Mucosa of stomach (tissue), 1 donor: ENCODE measurements around the gene RFX3.
A peak's percentile ranks its signal among the peaks of the same experiment; 100 is the strongest.

Experiments
- H3K27me3 ChIP-seq: one replicate; pipeline ENCODE4 v1.7.0; 2013; ENCODE audit warnings: mild to moderate bottlenecking, low read length; ENCODE audit not compliant: control insufficient read depth, insufficient read depth
- H3K36me3 ChIP-seq: one replicate; pipeline ENCODE4 v1.7.0; 2013; ENCODE audit warnings: low read length; ENCODE audit not compliant: control insufficient read depth, insufficient read depth
- H3K4me1 ChIP-seq: one replicate; pipeline ENCODE4 v1.7.0; 2013; ENCODE audit warnings: mild to moderate bottlenecking, low read length; ENCODE audit not compliant: control insufficient read depth, insufficient read depth
- H3K4me3 ChIP-seq: one replicate; pipeline ENCODE4 v1.7.0; 2013; ENCODE audit warnings: low read length
- H3K9ac ChIP-seq: one replicate; pipeline ENCODE4 v1.7.0; 2013; ENCODE audit warnings: mild to moderate bottlenecking, low read length, moderate library complexity
- H3K9me3 ChIP-seq: one replicate; pipeline ENCODE4 v1.7.0; 2013; ENCODE audit warnings: mild to moderate bottlenecking, low read length, moderate library complexity; ENCODE audit not compliant: control insufficient read depth
- donor health status: Pancreatic carcinoma.

RFX3 gene

DNA sequence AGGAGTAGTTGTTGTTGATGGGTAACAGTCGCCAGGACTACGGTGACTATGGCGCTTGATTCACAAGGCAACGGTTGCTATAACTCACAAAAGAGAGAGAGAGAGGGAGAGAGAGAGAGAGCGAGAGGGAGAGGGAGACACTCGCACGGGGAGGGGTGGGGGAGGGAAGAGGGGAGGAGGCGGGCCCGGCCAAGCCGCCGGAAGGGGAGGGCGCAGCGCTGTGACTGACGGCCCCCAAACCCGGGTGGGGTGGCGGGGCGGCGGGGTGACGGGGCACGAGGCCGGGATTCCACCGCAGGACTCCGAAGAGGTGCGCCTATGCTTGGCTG is at the start of gene RFX3:
Gene RFX3 (minus strand): TSS at position 166 of the 329 bp plus-strand sequence. CDS start 130,413 bp downstream, outside the sequence.
- Histone ChIP-seq H3K9ac (peak within 1 kb of the TSS; percentile 100), H3K9me3 (no peaks in the 10 kb centered on the region), H3K4me3 (peak within 1 kb of the TSS; percentile 52), H3K36me3 (no peaks in the 10 kb centered on the region), H3K27me3 (no peaks in the 10 kb centered on the region), H3K4me1 (no peaks in the 10 kb centered on the region)

DNA sequence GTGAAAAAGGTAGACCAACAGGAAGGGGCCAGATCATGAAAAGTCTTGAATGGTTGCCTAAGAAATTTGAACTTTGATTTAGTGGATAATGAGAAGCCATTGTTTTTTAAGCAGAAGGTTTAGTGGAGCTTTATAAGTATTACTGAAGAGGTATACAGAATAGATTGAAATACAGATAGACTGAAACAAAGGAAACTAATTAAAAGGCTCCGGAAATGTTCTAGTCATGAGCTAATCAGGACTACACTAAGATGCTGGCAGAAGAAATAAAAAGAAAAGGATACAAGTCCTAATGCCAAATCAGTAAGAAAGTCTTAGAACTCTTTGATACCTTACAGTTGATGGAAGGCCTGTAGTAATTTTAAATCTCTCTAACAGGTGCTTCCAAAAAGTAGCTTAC is 45.7 kb upstream of the RFX3 start:
- Histone ChIP-seq H3K9me3 (no peaks in the 10 kb centered on the region), H3K36me3 (no peaks in the 10 kb centered on the region), H3K27me3 (no peaks in the 10 kb centered on the region), H3K4me1 (peaks cover 5% of the 10 kb centered on the region), H3K9ac (no peak overlapping the region), H3K4me3 (no peak overlapping the region)

GRCh38 chr9:3569529-3569928 is 43.7 kb upstream of the RFX3 start:
- H3K9me3 ChIP-seq = no peaks in the 10 kb centered on the region
- no peaks in the 10 kb centered on the region for H3K36me3 ChIP-seq
- H3K4me1 ChIP-seq = peaks cover 5% of the 10 kb centered on the region
- no peak overlapping the region for H3K9ac ChIP-seq
- no peaks in the 10 kb centered on the region for H3K27me3 ChIP-seq
- H3K4me3 ChIP-seq = no peak overlapping the region

GRCh38 chr9:3567988-3568387 is 42.2 kb upstream of the RFX3 start:
- H3K9ac ChIP-seq = no peak overlapping the region
- H3K27me3 ChIP-seq = no peaks in the 10 kb centered on the region
- no peaks in the 10 kb centered on the region for H3K9me3 ChIP-seq
- no peaks in the 10 kb centered on the region for H3K36me3 ChIP-seq
- H3K4me1 ChIP-seq = peaks cover 5% of the 10 kb centered on the region
- H3K4me3 ChIP-seq = no peak overlapping the region

- no peaks in the 10 kb centered on the region for H3K9me3 ChIP-seq
- H3K36me3 ChIP-seq = peaks cover 4% of the 10 kb centered on the region
- no peaks in the 10 kb centered on the region for H3K4me1 ChIP-seq
- H3K27me3 ChIP-seq = no peaks in the 10 kb centered on the region
- H3K9ac ChIP-seq = no peak overlapping the region
- H3K4me3 ChIP-seq = no peak overlapping the region
Observed at GRCh38 chr9:3553076-3553765, 27.4 kb upstream of the RFX3 start.

DNA sequence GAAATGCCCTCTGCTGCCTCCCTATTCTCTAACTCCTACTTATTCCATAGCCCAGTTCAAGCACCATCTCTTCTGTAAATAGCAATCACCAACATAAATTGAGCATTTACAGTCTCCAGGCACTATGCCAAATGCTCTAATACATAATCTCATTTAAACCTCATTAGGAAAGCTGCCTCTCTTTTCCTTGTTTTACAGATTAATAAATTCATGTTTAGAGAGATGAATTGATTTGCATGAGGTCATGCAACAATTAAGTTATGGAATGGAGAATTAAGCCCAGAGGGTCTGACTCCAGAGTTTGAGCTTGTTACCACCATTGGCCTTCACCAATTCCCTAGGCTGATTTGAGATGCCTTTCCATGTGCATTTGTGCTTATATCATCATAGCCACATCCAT is 23.4 kb upstream of the RFX3 start:
- Histone ChIP-seq H3K9me3 (no peaks in the 10 kb centered on the region), H3K27me3 (no peaks in the 10 kb centered on the region), H3K4me1 (no peaks in the 10 kb centered on the region), H3K36me3 (peaks cover 4% of the 10 kb centered on the region), H3K9ac (no peak overlapping the region), H3K4me3 (no peak overlapping the region)

DNA sequence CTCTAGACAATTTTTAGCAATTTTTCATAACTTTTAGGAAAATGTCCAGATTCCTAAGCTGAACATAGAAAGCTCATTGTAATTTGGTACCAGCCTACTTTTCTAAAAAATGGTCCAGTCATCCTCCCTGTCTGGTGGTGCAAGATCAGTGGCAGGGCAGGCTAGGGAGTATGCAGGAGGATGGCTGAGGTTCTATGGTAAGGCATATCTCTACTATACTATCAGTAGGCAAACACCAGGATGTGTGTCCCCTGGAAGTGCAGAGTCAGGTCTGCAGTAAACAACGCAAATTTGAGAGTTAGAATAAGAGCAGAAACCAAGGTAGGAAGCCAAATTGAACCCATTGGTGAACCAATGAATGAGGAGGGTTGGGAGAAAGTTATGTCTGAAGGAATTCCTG is 22.8 kb upstream of the RFX3 start:
- Histone ChIP-seq H3K9ac (no peak overlapping the region), H3K27me3 (no peaks in the 10 kb centered on the region), H3K4me3 (no peak overlapping the region), H3K36me3 (peaks cover 4% of the 10 kb centered on the region), H3K4me1 (no peaks in the 10 kb centered on the region), H3K9me3 (no peaks in the 10 kb centered on the region)

GRCh38 chr9:3541206-3541605 is 15.4 kb upstream of the RFX3 start:
- H3K36me3 ChIP-seq = no peaks in the 10 kb centered on the region

DNA sequence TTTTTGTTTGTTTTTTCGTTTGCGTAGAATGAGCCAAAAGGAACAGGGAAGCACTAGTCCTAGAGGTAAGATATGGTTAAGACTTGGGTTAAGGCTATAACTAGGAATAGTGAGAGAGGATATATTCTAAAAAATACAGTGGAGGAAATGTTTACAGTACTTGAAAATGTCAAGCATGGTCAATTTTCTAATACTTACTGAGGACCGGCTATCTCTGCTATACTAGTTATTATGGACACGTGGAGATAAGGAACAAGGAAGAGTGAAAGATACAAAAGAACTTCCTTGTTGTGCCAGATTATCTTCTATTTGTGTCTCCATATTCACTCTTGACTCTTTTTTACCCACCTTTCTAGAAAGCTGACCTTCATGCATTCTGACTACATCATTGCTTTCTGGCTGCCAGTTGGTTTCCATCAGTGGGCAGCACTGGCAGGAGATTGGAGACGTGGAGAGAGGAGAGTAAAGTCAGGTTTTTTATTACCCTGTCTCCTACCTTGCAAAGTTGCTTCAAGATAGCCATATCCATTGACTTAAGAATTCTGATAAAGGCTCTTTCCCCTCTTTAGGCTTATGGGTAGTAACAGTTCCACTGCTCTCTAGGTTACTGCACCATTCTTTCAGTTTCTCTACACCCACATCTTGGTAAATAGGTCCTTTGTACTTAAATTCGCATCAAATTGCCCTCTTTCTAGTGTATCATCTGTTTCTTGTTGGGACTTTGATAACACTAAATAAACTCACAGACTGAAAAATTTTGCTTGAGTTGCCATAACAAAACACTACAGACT is 9.0 kb upstream of the RFX3 start:
- no peaks in the 10 kb centered on the region for H3K4me1 ChIP-seq
- H3K9ac ChIP-seq = no peak overlapping the region
- H3K27me3 ChIP-seq = no peaks in the 10 kb centered on the region
- H3K9me3 ChIP-seq = no peaks in the 10 kb centered on the region
- no peak overlapping the region for H3K4me3 ChIP-seq
- no peaks in the 10 kb centered on the region for H3K36me3 ChIP-seq

More at GRCh38 chr9:3541206-3541605, 15.4 kb upstream of the RFX3 start:
- no peak overlapping the region for H3K4me3 ChIP-seq
- H3K9me3 ChIP-seq = no peaks in the 10 kb centered on the region
- no peaks in the 10 kb centered on the region for H3K27me3 ChIP-seq
- H3K4me1 ChIP-seq = no peaks in the 10 kb centered on the region
- no peak overlapping the region for H3K9ac ChIP-seq

DNA sequence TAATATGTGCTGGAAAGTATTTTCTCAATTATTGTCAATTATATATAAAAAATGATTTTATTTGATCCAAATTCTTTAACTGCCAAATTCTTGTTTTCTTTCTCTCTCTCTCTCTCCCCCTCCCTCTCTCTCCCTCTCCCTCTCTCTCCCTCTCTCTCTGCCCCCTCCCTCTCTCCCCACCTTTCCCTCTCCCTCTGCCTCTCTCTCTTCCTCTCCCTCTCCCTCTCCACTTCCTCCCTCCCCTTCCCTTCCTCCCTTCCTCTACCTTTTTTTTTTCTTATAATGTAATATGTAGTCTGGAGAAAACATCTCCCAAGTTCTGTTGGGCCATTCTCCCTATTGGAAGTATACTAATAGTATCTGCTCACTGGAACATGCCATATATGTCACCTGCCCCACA is 6.4 kb upstream of the RFX3 start:
- Histone ChIP-seq H3K4me1 (no peaks in the 10 kb centered on the region), H3K9me3 (no peaks in the 10 kb centered on the region), H3K4me3 (no peak overlapping the region), H3K36me3 (no peaks in the 10 kb centered on the region), H3K9ac (no peak overlapping the region), H3K27me3 (no peaks in the 10 kb centered on the region)

DNA sequence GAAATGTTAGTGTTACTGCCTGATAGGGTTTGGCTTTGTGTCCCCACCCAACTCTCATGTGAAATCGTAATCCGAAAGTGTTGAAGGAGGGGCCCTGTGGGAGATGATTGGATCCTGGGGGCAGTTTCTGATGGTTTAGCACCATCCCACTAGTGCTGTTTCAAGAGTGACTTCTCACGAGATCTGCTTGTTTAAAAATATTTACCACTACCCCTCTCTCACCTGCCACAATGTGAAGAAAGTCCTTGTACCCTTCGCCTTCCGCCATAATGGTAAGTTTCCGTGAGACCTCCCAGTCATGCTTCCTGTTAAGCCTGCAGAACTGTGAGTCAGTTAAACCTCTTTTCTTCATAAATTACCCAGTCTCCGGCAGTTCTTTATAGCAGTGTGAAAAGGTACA is 2.6 kb upstream of the RFX3 start:
- H3K4me1 ChIP-seq = no peaks in the 10 kb centered on the region
- no peaks in the 10 kb centered on the region for H3K36me3 ChIP-seq
- no peak overlapping the region for H3K9ac ChIP-seq
- no peaks in the 10 kb centered on the region for H3K9me3 ChIP-seq
- H3K4me3 ChIP-seq = no peak overlapping the region
- no peaks in the 10 kb centered on the region for H3K27me3 ChIP-seq

GRCh38 chr9:3526997-3527940 is 1.5 kb upstream of the RFX3 start:
- peak overlapping the region; percentile 52 for H3K4me3 ChIP-seq
- no peaks in the 10 kb centered on the region for H3K4me1 ChIP-seq
- peak overlapping the region; percentile 100 for H3K9ac ChIP-seq
- no peaks in the 10 kb centered on the region for H3K27me3 ChIP-seq
- H3K36me3 ChIP-seq = no peaks in the 10 kb centered on the region
- no peaks in the 10 kb centered on the region for H3K9me3 ChIP-seq
